SU-DHL-6 (cell line): ENCODE results near the gene SLX9.

ENCODE experiments used
- H2AFZ ChIP-seq: fragments of 200-600 bp; sonication (generic); 2 replicates; pipeline ENCODE4 v1.6.1; 2014; ENCODE audit warnings: low read depth, mild to moderate bottlenecking, moderate library complexity, mixed read lengths, antibody characterized with exemption, low read length; ENCODE audit not compliant: severe bottlenecking
- H3F3A ChIP-seq: fragments of 200-600 bp; shearing (Covaris generic); 2 replicates; pipeline ENCODE4 v1.6.0; 2016; ENCODE audit warnings: antibody characterized with exemption, mild to moderate bottlenecking; ENCODE audit not compliant: insufficient read depth
- H3K27ac ChIP-seq: fragments of 200-600 bp; sonication (generic); 2 replicates; pipeline ENCODE4 v1.5.1; 2016; ENCODE audit warnings: low read depth, mild to moderate bottlenecking, low read length, moderate library complexity, mixed read lengths
- H3K27me3 ChIP-seq: fragments of 200-600 bp; sonication (generic), shearing (Covaris generic); 2 replicates; pipeline ENCODE4 v1.6.0; 2014; ENCODE audit warnings: mild to moderate bottlenecking, low read length
- H3K36me3 ChIP-seq: fragments of 200-600 bp; sonication (generic); 2 replicates; pipeline ENCODE4 v1.6.1; 2014; ENCODE audit warnings: mild to moderate bottlenecking, low read length, mixed read lengths
- H3K4me2 ChIP-seq: fragments of 300-600, 200-600 bp; shearing (Covaris generic), sonication (generic); 2 replicates; pipeline ENCODE4 v1.6.0; 2014; ENCODE audit warnings: low read length, low read depth, mild to moderate bottlenecking; ENCODE audit not compliant: poor library complexity, severe bottlenecking
- H3K4me3 ChIP-seq: fragments of 200-600 bp; sonication (generic); 2 replicates; pipeline ENCODE4 v1.5.1; 2014; ENCODE audit warnings: antibody characterized with exemption, low read length, mild to moderate bottlenecking, mixed read lengths; ENCODE audit not compliant: insufficient read depth, poor library complexity, severe bottlenecking
- H3K79me2 ChIP-seq: fragments of 200-600 bp; sonication (generic); 2 replicates; pipeline ENCODE4 v1.6.1; 2014; ENCODE audit warnings: mild to moderate bottlenecking, low read length, moderate library complexity; ENCODE audit not compliant: insufficient read depth
- H3K9ac ChIP-seq: fragments of 200-600 bp; sonication (generic); 2 replicates; pipeline ENCODE4 v1.7.0; 2014; ENCODE audit warnings: mild to moderate bottlenecking, low read length
- H3K9me2 ChIP-seq: fragments of 200-600 bp; sonication (generic); replicated peaks from 2 replicates; pipeline ENCODE4 v1.6.1; 2014; ENCODE audit warnings: low read length; ENCODE audit not compliant: insufficient read depth
- H3K9me3 ChIP-seq: fragments of 200-600 bp; sonication (generic); 2 replicates; pipeline ENCODE4 v1.6.1; 2014; ENCODE audit warnings: low read length, mixed read lengths; ENCODE audit not compliant: insufficient read depth
- H4K20me1 ChIP-seq: fragments of 200-600 bp; sonication (generic); 2 replicates; pipeline ENCODE4 v1.6.1; 2014; ENCODE audit warnings: low read depth, mild to moderate bottlenecking, antibody characterized with exemption, low read length, moderate library complexity, mixed read lengths
- CTCF ChIP-seq: fragments of 200-600 bp; sonication (generic); IDR thresholded peaks from one replicate; pipeline ENCODE4 v1.5.1; 2017; ENCODE audit warnings: antibody characterized with exemption, mild to moderate bottlenecking, low read length, moderate library complexity; ENCODE audit not compliant: insufficient read depth, poor library complexity, severe bottlenecking
- EZH2phosphoT487 ChIP-seq: fragments of 200-600 bp; sonication (generic), shearing (Covaris generic); conservative IDR thresholded peaks from 2 replicates; pipeline ENCODE4 v1.6.1; 2018; ENCODE audit warnings: mild to moderate bottlenecking, antibody characterized with exemption, low read length, moderate library complexity, mixed read lengths

SLX9 gene

GRCh38 chr21:44984792-44985440, 45.1 kb downstream of the SLX9 start:
- no peaks in the 10 kb centered on the region for H3K79me2 ChIP-seq
- no peak overlapping the region for H3K4me2 ChIP-seq
- H3F3A ChIP-seq = no peaks in the 10 kb centered on the region
- TF ChIP-seq CTCF = no peak
- TF ChIP-seq EZH2phosphoT487 = no peak
- H4K20me1 ChIP-seq = no peaks in the 10 kb centered on the region
- H3K27ac ChIP-seq = no peak overlapping the region
- no peaks in the 10 kb centered on the region for H3K9me2 ChIP-seq
- no peaks in the 10 kb centered on the region for H3K36me3 ChIP-seq
- H3K4me3 ChIP-seq = no peak overlapping the region
- no peak overlapping the region for H2AFZ ChIP-seq
- H3K9ac ChIP-seq = no peak overlapping the region
- H3K9me3 ChIP-seq = no peaks in the 10 kb centered on the region
- H3K27me3 ChIP-seq = no peaks in the 10 kb centered on the region

GRCh38 chr21:44985441-44986401, 45.9 kb downstream of the SLX9 start:
- Histone ChIP-seq H3K9me3 (no peaks in the 10 kb centered on the region), H3K36me3 (no peaks in the 10 kb centered on the region), H2AFZ (no peak overlapping the region), H3K9ac (no peak overlapping the region), H3K4me3 (no peak overlapping the region), H3F3A (no peaks in the 10 kb centered on the region), H3K9me2 (no peaks in the 10 kb centered on the region), H3K4me2 (no peak overlapping the region), H3K27ac (no peak overlapping the region), H4K20me1 (no peaks in the 10 kb centered on the region), H3K27me3 (no peaks in the 10 kb centered on the region), H3K79me2 (no peaks in the 10 kb centered on the region)
- no peak for TF ChIP-seq CTCF
- no peak for TF ChIP-seq EZH2phosphoT487

DNA sequence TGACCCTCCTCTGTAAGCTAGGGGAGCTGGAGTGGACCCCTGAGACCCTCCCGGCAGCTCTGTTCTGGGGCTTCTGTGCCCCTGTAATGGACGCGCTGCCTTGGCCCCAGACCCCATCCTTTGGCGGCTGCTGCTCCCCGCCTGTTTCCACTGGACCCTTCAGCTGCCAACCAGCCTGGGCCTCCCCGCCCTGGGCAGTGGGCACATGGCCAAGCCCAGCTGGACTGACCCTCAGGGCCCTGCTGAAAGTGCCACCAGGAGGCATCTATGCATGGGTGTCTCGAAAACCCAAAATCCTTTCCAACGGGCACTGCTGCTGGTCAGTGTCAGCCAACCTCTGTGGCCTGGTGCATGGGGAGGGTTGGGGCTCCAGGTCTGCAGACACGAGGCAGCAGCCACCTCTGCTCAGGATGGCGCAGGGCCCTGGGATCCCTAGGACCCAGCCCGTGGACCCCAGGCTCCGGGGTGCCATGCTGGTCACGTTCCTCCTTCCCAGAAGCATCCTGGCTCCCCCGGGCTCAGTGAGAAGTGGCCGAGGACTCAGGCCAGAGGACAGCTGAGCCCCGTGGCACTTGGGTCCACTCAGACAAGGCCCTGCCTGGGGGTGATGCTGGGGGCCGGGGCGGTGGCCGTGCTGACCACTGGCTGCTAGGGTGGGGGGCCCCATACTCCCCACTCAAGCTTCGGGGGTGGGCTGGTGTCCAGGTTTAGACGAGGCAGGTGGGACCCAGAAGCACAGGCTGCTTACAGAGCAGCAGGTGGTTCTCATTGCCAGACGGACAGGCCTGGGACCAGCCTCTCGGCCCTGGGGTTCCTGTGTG, 46.9 kb downstream of the SLX9 start:
- TF ChIP-seq CTCF (no peak), EZH2phosphoT487 (no peak)
- no peaks in the 10 kb centered on the region for H4K20me1 ChIP-seq
- H3K27me3 ChIP-seq = no peaks in the 10 kb centered on the region
- H2AFZ ChIP-seq = no peak overlapping the region
- no peaks in the 10 kb centered on the region for H3K79me2 ChIP-seq
- no peaks in the 10 kb centered on the region for H3F3A ChIP-seq
- no peaks in the 10 kb centered on the region for H3K9me3 ChIP-seq
- no peaks in the 10 kb centered on the region for H3K9me2 ChIP-seq
- no peak overlapping the region for H3K4me3 ChIP-seq
- no peaks in the 10 kb centered on the region for H3K36me3 ChIP-seq
- no peak overlapping the region for H3K27ac ChIP-seq
- no peak overlapping the region for H3K4me2 ChIP-seq
- H3K9ac ChIP-seq = no peak overlapping the region
